ENCODE data around the gene ANKRD13B. TPM values are rescaled to one million over a fixed set of nuclear protein-coding genes. Genes with fewer than 3 reads are reported as not detected.

The ANKRD13B gene
- total and polyA plus RNA-seq, 9 donors = 3.6 to 23.4 (median 12.0) TPM

DNA sequence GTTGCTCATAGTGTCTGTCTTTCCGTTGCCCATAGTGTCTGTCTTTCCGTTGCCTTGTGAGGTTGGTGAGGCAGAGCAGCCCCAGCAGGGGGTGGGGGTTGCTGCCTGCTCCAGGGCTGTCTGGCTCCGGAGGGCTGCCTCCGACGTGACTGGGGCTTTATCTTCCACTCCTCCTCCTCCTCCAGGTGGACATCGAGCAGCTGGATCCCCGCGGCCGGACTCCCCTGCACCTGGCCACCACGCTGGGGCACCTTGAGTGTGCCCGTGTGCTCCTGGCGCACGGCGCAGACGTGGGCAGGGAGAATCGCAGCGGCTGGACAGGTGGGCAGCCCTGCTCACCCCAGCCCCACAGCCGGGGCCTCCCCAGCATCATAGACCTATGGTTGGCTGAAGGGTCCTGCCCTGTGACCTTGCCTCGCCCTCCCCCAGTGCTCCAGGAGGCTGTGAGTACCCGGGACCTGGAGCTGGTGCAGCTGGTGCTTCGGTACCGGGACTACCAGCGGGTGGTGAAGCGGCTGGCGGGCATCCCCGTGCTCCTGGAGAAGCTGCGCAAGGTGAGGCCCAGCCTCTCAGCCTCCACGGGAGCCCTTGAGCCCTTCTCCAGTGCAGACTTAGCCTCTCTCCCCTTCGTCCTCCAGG, 14.7 kb downstream of the ANKRD13B start:
- intact Hi-C loops (cut with DNase I) = no loop called here
- Histone ChIP-seq H3K27ac (no peak overlapping the region), H3K9me3 (no peaks in the 10 kb centered on the region), H3K27me3 (no peaks in the 10 kb centered on the region), H3K36me3 (no peaks in the 10 kb centered on the region), H3K4me1 (ENCODE audit: insufficient read depth) (no peaks in the 10 kb centered on the region), H3K4me3 (no peak overlapping the region)
- WGBS, 3 donors = 84 to 87% (median 87%) methylated on average over 29 of the region's 29 CpGs
- DNase-seq = no peak
- TF ChIP-seq POLR2A (IDR thresholded peaks at IDR 0.05) (no peak), EP300 (IDR thresholded peaks at IDR 0.05) (no peak)
- TF ChIP-seq, protein P1, sequence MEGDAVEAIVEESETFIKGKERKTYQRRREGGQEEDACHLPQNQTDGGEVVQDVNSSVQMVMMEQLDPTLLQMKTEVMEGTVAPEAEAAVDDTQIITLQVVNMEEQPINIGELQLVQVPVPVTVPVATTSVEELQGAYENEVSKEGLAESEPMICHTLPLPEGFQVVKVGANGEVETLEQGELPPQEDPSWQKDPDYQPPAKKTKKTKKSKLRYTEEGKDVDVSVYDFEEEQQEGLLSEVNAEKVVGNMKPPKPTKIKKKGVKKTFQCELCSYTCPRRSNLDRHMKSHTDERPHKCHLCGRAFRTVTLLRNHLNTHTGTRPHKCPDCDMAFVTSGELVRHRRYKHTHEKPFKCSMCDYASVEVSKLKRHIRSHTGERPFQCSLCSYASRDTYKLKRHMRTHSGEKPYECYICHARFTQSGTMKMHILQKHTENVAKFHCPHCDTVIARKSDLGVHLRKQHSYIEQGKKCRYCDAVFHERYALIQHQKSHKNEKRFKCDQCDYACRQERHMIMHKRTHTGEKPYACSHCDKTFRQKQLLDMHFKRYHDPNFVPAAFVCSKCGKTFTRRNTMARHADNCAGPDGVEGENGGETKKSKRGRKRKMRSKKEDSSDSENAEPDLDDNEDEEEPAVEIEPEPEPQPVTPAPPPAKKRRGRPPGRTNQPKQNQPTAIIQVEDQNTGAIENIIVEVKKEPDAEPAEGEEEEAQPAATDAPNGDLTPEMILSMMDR (IDR thresholded peaks at IDR 0.05) = no peak

DNA sequence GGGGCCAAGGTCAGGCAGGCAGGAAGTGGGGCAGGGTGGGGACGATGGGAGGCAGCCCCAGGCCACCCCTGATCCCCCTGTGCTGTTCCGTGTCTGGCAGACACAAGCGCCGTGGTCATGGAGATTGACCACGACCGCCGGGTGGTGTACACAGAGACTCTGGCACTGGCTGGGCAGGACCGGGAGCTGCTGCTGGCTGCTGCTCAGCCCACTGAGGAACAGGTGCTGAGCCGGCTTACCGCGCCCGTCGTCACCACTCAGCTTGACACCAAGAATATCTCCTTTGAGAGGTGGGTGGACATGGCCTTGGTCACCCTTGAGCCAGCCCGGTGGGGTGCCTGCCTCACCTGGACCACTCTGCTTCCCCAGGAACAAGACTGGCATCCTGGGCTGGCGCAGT, 16.1 kb downstream of the ANKRD13B start:
- Histone ChIP-seq H3K4me1 (ENCODE audit: insufficient read depth) (peaks cover 7% of the 10 kb centered on the region), H3K27ac (no peak overlapping the region), H3K27me3 (no peaks in the 10 kb centered on the region), H3K36me3 (no peaks in the 10 kb centered on the region), H3K9me3 (no peaks in the 10 kb centered on the region), H3K4me3 (no peak overlapping the region)
- 84 to 93% (median 87%) methylated on average over 15 of the region's 15 CpGs for WGBS, 3 donors
- intact Hi-C loops (cut with DNase I) = no loop called here
- DNase-seq = no peak
- TF ChIP-seq EP300 (IDR thresholded peaks at IDR 0.05) = no peak
- TF ChIP-seq POLR2A (IDR thresholded peaks at IDR 0.05) = no peak
- TF ChIP-seq, protein P1 (IDR thresholded peaks at IDR 0.05) = no peak

DNA sequence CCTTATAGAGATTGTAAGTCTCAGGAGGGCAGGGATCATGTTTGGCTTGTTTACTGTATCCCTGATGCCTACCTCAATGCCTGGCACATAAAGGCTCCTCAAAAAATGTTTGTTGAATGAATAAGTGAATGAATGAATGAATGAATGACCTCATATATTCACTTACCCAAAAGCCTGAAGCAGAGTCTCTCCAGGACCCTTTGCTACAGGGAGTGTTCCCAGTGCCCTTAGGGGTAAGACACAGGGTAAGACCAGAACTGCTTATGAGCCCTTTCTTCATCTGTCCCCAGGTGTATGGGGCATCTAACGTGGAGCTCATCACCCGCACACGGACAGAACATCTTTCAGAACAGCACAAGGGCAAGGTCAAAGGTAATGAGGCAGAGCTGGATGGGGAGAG, 17.5 kb downstream of the ANKRD13B start:
- TF ChIP-seq, protein P1 (IDR thresholded peaks at IDR 0.05) = no peak
- TF ChIP-seq EP300 (IDR thresholded peaks at IDR 0.05) (no peak), POLR2A (IDR thresholded peaks at IDR 0.05) (no peak)
- intact Hi-C loops (cut with DNase I) = no loop called here
- no peak for DNase-seq
- H3K4me1 ChIP-seq (ENCODE audit: insufficient read depth) = peaks cover 7% of the 10 kb centered on the region
- H3K27me3 ChIP-seq = no peaks in the 10 kb centered on the region
- H3K36me3 ChIP-seq = no peaks in the 10 kb centered on the region
- H3K9me3 ChIP-seq = no peaks in the 10 kb centered on the region
- no peak overlapping the region for H3K27ac ChIP-seq
- 68 to 74% (median 70%) methylated on average over 3 of the region's 3 CpGs for WGBS, 3 donors
- H3K4me3 ChIP-seq = no peak overlapping the region

DNA sequence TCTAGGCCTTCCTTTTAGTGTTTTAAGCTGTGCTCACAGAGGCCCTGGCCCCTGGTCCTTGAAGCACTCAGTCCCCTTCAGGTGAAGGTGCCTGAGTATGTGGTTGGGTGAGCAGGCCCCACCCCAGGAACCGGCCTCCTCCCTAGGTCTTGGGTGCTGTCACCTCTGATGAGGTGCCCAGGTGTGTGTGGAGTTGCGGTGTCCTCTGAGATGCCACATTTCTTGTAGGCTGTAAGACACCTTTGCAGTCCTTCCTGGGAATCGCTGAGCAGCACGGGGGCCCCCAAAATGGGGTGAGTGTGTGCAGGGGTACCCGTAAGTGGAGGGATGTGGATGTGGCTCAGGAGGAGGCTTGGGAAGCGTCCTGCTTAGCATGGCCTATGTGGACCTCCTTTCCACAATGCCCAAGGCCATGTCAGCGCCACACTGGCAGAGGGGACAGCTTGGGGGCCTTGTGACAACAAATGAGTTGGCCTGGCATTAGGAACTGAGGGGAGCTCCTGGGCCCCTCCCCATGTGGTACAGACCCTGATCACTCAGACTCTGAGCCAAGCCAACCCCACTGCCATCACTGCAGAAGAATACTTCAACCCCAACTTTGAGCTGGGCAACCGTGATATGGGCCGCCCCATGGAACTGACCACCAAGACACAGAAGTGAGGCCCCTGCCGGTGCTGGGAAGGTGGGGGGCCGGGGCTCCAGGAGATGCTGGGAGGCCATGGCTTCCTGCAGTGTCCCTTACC, 18.6 kb downstream of the ANKRD13B start:
- no peaks in the 10 kb centered on the region for H3K36me3 ChIP-seq
- H3K27ac ChIP-seq = no peak overlapping the region
- no peaks in the 10 kb centered on the region for H3K27me3 ChIP-seq
- TF ChIP-seq POLR2A (IDR thresholded peaks at IDR 0.05) (no peak), EP300 (IDR thresholded peaks at IDR 0.05) (no peak)
- TF ChIP-seq, protein P1 (IDR thresholded peaks at IDR 0.05) = no peak
- H3K9me3 ChIP-seq = no peaks in the 10 kb centered on the region
- peaks cover 13% of the 10 kb centered on the region for H3K4me1 ChIP-seq (ENCODE audit: insufficient read depth)
- H3K4me3 ChIP-seq = no peak overlapping the region
- intact Hi-C loops (cut with DNase I) = no loop called here
- no peak for DNase-seq
- 95 to 98% (median 98%) methylated on average over 11 of the region's 11 CpGs for WGBS, 3 donors
